GM21528 (cell line): ENCODE data around the gene CLDND1.

Source experiments
- ATAC-seq: cut with Tn5 transposase; IDR thresholded peaks from one replicate; pipeline ENCODE4 v1.9.1; 2021; ENCODE audit warnings: mild to moderate bottlenecking, moderate library complexity; ENCODE audit not compliant: unreplicated experiment, low FRiP score

Gene CLDND1

DNA sequence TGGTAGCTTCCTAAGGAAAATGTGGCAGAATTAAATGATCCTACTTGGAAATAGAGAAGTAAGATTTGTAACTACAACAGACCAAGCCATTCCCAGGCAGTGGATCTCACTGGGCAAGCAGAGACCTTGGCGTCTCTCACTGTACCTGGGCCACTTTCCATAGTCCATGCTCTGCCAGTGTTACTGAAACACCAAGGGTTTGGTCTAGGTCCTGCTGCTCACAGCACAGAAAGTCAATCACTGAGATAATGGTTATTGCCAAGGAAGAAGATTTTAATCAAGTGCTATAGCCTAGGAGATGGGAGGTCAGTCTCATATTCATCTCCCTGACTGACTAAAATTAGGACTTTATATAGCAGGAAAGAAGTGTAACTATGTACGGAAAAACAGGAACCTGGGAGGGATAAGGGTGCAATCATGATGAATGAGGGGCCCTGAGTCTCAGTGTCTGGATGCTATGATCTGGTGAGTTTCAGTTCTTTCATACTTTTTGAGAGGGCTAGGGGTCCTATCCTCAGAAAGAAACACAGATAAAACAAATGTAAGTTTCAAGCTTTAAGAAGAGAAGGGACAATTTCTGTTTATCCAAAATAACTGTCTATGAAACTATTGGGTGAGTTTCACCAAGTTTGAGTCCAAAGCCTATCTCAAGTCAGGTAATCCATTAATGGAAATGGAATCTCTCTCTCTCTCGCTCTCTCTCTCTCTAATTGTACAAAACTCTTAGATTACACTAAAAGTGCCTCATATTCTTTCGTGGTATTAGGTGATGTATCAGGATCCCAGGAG lies 29.7 kb upstream of the CLDND1 start:
- no peak for ATAC-seq

DNA sequence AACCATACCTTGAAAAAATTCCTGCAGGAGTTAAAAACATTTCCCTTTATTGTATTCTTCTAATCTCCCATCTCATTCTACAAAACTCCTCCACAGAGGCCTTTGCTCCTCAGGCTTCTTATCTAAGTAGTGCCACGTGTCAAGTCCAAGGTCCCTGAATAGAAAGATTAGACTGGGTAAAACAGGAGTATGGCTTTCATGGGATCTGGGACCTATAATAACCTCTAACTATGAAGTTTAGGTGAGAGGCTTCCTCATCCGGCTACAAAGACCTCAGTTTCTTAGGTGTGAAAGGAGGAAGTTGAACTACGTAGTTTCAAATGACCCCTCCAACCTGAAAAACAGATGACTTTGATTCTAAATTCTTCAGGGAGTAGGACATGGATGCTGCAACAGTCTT lies 29.1 kb upstream of the CLDND1 start:
- ATAC-seq: no peak

DNA sequence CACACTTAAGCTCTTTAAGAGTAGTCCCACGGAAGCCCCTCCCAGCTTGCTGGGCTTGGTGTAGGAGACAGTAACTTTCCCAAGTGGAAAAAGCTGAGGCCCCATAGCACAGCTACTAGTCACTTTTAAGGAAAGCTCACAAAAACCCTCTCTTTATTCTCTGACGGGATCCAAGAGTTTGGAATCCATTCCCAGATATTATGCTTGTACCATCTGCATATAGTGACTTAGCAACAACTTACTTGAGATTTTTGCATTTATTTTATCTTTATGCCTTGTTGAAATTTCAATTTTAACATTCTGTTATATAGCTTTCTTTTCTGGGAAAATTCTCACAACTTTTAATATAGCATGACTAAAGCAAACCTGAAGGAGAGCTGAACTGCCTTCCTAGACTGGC lies 28.5 kb upstream of the CLDND1 start:
- no peak for ATAC-seq

- ATAC-seq: no peak
Observed at GRCh38 chr3:98550833-98551232, 28.1 kb upstream of the CLDND1 start.

- no peak for ATAC-seq
Observed at GRCh38 chr3:98548544-98548943, 25.8 kb upstream of the CLDND1 start.

GRCh38 chr3:98545940-98546339 lies 23.2 kb upstream of the CLDND1 start:
- peak; percentile 57 for ATAC-seq

DNA sequence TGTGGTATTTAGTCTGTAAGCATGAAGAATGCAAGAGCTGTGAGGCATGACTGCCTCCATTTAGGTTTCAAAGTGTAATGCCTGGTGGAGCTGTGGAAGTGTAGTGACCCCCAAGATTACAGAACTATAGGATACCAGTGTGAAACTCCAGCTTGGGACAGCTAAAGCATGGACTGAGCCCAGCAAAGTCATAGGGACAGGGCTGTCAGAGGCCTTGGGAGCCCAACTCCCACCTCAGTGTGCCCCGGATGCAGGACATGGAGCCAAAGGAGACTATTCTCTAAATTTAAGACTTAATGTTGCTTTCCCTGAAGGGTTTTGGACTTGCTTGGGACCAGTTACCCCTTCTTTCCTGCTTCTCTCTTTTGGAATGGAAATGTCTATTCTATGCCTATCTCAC lies 19.9 kb upstream of the CLDND1 start:
- no peak for ATAC-seq

DNA sequence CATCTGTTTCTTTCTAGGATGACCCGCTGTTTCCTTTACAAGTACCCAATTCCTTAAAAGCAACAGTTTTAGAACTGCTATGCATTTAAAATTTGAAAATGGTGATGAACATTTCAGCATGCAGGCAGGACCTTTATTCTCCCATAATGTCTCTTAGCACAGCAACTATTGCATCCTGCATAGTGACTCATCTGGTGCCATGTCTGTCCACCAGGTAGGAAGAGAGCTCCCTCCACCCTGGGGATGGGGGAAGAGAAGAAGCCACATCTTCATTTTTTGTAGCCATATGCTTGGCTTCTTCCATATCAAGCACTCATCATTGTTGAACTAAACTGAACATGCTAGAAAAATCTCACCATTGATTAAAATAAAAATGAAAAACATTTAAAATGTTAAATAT lies 19.0 kb upstream of the CLDND1 start:
- no peak for ATAC-seq

DNA sequence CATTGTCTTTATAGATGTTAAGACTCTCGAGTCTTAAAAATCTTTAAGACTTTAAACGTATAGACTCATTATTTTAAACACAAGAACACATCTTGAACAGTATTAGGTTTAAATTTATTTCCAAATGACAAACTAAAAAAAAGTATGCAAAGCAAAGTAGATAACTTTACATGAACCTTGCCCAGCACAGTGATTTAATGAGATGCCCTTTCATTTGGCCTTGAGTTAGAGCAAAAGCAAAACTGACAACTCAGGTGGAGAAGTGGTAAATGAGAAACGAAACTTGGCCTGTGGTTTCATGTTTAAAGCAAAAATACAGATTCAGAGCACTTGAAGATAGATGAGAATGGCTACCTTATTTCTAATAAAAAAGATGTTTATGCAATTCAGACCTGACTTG lies 17.6 kb upstream of the CLDND1 start:
- ATAC-seq: peak; percentile 51

- peak; percentile 73 for ATAC-seq
Observed at GRCh38 chr3:98536456-98537017, 13.8 kb upstream of the CLDND1 start.

DNA sequence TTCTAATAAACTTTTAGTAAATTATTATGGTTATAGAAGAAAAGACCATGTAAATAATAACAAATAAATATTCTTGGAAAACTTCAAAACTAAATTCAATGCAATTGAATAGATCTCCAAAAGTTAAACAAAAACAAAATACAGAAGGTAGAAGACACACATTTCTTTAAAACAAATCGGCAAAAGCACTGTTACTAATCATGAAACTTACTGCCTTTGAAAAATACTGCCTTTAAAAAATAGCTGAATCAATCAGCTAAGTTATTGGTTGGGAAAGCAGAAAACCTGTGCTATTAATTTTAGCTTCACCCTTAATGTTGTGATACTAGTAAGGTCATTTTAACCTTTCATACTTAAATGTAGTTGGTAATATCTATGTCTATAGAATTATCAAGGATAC lies 12.0 kb upstream of the CLDND1 start:
- ATAC-seq: no peak

DNA sequence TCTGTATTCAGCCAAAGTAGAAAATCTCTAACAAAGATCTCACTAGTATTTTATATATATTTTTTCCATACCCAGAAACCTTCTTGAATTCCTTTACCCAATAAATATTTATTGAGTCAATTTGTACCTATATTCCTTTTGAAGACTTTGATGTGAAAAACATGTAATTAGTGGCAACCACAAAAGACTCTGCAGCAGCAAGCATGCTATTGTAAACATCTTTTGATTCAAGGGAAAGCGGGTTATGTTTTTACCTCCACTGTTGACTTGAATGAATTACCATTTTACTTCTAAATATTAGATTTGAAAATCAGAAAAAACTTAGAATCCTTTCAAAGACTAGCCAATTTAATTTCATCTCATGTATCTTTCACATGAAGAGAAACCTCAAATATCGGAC lies 11.5 kb upstream of the CLDND1 start:
- ATAC-seq: no peak

GRCh38 chr3:98532709-98533571 lies 10.2 kb upstream of the CLDND1 start:
- ATAC-seq: no peak

- no peak for ATAC-seq
Observed at GRCh38 chr3:98532275-98532637, 9.6 kb upstream of the CLDND1 start.

- peak; percentile 31 for ATAC-seq
Observed at GRCh38 chr3:98531622-98532274, 9.0 kb upstream of the CLDND1 start, which contains the start of gene GPR15. Gene GPR15, plus strand, starts transcription at chr3:98531978. Its CDS starts 56 bp downstream, at chr3:98532034.

DNA sequence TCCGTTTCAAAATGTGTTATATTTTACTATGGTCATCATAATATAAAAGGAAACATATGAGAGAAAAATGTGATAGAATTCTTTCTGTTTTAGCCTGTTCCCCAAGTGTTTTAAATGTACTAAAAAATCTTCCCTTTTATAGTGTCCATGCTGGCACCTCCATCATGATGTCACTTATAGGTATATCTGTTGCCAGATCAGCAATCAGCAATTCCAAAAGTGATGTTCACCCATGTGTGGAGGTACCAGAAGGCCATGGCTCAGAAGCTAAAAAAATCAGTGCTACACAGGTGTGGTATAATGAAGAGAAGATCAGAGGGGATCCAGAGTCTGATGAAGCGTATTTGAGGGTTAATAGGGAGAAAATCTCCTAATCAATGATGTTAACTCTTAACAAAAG lies 8.0 kb upstream of the CLDND1 start:
- no peak for ATAC-seq

DNA sequence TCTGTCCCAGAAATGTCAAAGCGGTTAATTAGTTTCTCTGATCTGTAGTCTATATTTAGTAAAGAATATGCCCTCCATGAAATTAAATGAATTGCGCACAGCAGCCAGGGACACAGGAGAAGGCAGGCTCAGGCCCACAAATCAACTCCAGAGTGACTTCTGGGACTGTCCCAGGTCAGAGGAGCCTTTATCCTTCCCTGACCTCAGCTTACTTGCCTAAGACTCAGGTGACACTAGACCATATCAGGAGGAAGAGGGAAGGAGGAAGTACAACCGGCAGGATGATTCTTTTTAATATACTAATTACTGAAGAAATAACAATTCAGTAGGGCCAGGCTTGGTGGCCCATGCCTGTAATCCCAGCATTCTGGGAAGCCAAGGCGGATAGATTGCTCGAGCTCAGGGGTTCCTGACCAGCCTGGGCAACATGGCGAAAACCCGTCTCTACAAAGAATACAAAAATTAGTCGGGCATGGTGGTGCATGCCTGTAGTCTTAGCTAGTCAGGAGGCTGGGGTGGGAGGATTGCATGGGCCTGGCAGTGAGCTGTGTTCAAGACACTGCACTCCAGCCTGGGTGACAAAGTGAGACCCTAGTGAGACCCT lies 7.3 kb upstream of the CLDND1 start:
- ATAC-seq: no peak

DNA sequence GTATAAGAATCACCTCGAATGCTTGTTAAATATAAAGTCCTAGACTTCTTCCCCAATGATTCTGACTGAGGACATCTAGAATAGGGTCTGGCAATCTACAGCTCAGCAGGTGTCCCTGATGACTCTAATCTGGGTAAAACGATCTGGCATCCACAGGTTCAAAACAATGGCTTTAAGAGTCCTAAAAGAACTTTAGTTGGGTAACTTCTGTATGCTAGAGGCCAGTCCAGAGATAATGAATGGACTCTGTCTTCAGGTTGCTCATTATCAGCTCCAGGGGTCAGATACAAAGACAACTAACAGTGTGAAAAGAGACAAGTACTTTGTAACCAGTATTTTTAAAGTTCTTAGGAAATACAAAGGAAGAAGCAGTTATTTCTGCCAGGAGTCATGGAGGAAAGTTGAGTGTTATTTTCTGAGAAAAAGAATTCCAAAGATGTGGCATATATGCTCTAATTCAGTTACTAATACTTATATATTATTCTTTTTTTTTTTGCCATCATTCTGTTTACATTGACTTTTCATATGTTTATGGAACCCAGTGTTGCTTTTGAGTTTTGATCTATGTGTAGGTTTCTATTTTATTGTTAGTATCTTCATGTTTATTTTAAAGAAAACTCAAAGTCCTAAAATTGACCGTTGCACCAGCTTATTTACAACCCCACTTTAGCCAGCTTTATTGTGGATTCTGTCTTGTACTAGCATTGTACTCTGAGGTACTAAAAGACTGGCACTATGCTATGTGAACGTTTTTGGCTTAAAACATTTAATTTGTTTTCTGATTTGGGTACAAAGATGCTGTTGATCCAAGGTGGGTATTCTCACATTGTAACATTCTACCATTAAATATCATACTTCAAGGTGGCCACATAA lies 6.0 kb upstream of the CLDND1 start:
- ATAC-seq: no peak

GRCh38 chr3:98525494-98525893 lies 2.8 kb upstream of the CLDND1 start:
- ATAC-seq: no peak
